Hematopoietic multipotent progenitor cell treated with erythropoietin and hydrocortisone succinate and interleukin-3 and kit ligand, for 4 days (in vitro differentiated cells): ENCODE results near the gene C16orf89.

Experiments
- DNase-seq: peaks from one replicate; pipeline ENCODE4 v3.0.0-alpha.2; 2015

C16orf89 gene

DNA sequence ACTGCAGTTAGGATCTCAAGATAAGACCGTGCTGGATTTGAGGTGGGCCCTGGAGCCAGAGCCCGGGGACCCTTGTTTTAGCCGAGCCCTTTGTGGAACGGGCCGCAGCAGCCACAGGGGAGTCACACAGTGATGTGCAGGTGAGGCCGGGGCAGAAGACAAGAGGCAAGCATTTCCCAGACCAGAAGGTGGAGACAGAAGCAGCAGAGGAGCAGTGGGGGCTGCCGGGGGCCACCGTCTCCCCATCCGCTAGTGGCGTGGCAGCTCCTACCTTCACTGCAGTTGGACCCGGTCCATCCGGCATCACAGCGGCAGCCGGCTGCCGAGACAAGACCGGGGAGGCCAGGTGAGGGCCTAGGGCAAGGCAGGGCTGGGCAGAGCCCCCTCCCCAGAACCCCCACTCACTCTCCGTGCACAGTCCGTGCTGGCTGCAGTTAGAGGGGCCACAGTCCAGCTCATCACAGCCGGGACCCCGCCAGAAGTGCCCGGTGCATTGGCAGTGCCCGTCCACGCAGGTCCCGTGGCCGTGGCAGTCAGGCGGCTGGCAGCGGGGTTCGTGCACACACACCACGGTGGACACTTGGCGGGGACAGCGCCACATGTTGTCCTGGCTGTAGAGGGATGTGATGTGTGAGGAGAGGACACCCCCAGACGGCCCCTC lies 38.1 kb downstream of the C16orf89 start:
- DNase-seq: no peak

DNA sequence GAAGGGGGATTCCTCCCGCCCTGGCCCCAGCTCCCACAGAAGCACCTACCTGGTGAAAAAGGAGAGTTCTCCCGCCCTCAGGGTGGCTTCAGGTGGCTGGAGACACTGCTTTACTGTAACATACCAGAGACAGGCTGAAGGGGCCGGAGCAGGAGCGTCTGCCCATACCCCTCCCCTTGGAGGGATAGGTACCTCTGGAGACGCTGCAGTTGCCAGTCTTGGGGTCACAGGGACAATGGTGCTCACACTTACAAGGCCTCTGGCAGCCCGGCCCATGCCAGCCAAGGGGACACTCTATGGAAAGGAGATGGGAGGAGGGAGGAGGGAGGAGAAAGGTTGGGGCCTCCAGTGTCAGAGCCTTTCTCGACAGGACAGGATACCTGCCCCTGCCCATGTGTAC lies 38.7 kb downstream of the C16orf89 start:
- no peak for DNase-seq

DNA sequence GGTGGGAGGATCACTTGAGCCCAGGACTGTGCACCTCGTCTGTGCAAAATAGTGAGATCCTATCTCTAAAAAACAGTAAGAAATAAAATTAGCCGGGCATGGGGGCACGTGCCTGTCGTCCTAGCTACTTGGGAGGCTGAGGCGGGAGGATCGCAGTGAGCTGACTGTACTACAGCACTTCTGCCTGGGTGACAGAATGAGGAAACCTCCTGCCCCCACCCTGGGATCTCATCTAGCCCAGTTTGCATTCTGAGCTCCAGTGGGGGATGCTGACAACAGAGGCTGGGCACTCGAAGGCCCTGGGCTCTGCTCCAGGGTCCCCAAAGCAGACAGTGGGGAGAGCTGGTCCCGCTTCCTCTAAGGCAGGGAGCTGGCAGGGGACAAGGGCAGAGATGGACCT lies 39.1 kb downstream of the C16orf89 start:
- no peak for DNase-seq

DNA sequence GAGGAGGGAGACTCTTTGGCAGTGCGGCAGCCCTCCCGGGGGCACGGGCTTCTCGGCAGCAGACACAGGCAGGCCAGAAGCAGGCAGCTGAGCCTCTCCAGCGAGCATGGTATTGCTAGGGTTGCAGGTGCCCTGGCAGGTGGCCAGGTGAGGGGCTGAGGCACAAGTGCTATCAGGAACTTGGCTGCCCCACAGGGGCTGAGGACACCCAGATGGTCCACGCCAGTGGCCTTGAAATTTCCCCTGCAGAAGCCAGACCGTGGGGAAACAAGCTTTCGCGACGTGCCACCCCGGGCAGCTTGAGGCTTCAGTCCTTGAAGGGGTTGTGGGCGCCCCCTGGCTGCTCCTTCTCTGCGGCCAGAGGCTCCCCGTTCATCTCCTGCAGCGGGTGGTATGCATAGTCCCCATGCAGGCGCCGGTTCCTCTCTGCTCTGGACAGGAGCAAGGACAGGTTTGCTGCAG lies 40.6 kb downstream of the C16orf89 start:
- peak; percentile 57 for DNase-seq

DNA sequence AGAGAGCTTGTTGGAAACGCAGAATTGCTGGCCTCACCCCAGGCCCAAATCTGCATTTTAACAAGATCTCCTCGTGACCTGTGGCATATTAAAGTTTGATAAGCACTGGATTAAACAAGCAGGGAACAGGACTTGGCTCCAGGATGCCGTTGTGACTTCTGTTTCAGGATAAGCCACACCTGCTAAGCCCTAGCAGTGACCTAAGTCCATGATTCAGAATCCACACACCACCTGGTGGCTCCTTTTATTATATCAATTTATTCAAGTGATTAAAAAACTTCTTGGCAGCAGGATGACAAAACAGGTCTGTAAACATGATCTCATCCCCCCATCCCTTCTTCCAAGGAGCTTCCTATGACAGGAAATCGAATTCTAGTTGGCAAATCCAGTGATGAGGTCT lies 41.1 kb downstream of the C16orf89 start:
- DNase-seq: peak; percentile 59

DNA sequence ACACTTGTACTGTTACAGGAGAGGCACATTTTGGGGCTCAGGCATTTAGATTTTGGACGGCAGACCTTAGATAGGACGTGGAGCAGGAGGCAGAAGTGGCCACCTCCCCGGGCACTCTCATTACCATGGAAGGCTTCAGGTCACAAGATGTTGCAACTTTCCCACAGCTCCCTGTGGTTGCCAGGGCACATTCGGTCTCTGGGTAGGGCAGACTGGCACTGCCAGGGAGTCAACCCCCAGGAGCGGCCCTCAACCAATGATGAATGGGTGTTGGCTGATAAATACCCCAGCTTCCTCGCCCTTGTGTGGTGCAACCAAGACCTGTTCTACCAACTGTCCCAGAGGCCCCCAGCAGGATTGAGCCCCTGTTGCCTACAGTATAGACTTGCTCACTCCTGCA lies 43.2 kb downstream of the C16orf89 start:
- DNase-seq: no peak

DNA sequence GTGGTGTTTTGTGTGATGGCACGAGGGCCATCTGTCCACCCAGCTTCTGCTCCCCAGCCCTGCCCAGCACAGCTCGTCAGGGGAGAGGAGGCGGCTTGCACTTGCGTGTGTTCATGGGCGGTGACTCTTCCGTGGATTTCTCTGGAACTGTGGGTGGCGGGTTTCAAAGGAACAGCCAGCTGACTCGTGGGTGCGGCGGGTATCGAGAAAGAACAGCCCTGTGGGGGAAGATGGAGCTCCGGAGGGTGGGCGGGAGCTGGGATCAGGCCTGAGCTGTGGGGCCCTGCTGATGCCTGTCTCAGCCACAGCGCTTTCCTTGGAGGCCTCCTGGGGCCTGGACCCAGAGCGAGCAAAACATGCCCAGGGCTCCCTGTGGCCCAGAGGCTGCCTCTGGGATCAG lies 45.2 kb downstream of the C16orf89 start:
- DNase-seq: no peak

DNA sequence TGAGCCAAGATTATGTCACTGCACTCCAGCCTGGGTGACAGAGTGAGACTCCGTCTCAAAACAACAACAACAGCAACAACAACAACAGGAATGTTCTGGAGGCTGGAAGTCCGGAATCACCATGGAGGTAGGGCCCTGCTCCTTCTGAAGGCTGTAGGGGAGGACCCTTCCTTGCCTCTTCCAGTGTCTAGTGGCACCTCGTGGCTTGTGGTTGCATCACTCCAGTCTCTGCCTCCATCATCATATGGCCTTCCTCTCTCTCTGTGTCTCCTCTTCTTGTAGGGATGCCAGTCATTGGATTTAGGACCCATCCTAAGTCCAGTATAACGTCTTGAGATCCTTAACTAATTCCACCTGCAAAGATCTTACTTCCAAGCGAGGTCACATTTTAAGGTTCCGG lies 46.0 kb downstream of the C16orf89 start:
- DNase-seq: no peak

DNA sequence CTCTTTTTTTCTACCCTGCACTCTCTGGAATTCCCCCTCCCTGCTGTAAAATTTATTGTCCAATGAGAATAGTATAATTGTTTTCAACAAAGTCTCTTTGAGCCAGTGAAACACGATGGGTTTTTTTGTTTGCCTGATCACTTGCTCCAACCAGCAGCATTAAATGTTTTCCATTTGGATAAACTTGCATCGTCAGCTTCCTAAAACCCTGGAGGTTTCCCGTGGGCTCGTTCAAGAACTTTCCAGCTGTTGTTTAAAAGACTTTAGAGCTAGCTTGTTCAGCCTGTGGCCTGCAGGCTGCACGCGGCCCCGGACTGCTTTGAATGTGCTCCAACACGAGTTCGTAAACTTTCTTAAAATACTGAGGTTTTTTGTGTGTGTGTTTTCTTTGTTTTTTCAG lies 47.0 kb downstream of the C16orf89 start:
- DNase-seq: no peak

DNA sequence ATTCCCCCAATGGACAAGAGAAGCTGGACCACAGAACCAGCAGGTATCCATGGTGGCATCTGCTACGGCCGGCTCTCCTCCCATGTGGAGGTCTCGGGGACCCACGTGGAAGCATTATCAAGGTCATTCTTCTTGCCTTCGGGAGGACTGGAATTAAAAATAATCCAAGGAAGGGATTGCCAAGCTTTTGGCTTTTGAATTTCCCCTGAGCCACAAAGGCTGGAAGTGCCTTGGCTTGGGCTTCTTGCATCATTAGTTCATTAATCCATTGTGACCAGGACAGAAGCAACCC lies 48.1 kb downstream of the C16orf89 start:
- no peak for DNase-seq

DNA sequence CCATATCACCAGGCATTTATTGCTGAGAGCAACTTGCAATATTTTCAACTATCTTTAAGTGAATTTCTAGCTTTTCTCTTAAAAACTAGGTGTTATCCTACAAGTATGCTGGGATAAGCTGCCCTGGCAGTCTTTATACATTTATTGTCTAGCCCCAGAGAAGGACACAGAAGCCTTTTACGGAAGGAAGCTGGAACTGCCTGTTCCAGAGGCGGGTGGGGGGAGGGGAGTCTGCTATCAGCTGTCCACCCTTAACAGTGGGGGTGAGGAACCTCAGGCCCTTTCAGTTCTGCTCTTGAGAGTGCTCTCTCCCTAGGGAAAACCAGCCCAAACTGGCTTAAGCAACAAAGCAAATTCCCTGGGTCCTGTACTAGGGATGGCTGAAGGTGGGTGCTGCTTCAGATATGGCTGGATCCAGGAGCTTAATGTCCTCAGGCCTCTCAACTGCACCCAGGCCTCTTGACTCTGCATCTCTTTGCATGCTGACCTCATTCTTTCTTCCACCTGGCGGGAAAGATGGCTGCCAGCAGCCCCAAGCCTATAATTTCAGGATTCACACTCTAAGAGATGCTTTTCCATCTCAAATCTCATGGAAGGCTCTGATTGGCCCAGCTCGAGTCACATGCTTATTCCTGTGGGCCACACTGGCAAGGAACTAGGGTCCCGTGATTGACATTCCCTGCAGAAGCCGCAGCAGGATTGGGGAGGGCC lies 48.6 kb downstream of the C16orf89 start:
- DNase-seq: no peak

DNA sequence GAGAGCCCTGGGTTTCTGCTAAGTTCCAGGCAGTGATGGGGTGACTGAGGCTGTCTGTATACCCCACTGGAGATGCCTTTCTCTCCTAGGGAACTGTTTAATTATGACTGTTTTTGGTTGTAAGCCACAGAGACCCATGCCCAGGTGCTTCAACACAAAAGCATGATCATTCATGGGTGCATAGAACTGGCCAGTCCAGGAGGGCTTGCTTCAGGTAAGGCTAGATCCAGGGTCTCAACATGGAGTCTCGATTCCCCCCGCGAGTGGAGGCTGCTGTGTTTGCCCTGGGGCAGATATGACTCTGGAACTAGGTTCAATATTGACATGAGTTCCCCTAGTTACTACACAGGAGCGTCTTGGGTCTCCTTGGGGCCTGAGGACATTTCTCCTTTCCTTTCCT lies 49.9 kb downstream of the C16orf89 start:
- DNase-seq: no peak

DNA sequence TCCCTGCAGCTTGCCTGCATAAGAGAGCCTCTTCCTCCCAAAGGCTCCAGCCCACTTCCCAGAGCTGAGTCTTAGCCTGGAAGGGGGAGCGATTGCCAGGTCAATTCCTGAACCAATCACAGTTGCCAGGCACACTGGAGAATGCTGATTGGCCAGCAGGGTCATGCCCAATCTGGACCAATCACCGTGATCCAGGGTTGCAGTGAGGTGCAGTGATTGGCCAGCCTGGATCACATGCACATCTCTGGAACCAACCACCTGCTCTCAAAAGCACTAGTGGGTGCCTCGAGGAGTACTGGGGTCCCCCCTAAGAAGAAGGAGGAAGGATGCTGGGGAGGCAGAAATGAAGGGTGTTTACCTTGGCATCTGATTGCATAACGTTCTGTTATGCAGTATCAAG lies 50.4 kb downstream of the C16orf89 start:
- no peak for DNase-seq

DNA sequence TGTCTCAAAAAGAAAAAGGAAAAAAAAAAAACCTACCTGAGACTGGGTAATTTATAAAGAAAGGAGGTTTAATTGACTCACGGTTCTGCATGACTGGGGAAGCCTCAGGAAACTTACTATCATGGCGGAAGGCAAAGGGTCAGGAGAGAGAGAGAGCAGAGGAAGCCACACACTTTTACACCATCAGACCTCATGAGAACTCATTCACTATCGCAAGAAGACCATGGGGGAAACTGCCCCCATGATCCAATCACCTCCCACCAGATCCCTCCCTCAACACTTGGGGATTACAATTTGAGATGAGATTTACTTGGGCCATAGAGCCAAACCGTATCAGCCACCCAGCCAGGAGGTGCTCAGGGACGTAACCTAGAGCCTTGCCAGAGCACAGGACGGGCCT lies 52.9 kb downstream of the C16orf89 start:
- no peak for DNase-seq

DNA sequence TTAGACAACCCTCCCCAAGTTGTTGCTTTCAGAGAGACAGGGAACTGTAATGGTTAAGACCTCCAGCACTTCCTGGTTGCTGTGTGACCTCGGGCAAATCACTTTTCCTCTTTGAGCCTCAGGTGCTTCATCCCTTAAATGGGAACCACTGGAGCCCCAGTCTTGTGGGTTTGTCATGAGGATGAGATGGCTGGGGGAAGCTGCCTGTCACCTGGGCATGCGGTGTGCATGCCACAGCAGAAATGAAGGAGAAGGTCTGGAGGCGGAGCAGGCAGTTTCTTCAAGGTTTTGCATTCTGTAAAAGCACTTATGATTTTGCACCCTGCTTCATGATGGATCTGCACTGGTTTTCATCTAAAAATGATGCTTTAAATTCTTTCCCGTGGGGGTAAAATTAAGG lies 54.1 kb downstream of the C16orf89 start:
- no peak for DNase-seq

DNA sequence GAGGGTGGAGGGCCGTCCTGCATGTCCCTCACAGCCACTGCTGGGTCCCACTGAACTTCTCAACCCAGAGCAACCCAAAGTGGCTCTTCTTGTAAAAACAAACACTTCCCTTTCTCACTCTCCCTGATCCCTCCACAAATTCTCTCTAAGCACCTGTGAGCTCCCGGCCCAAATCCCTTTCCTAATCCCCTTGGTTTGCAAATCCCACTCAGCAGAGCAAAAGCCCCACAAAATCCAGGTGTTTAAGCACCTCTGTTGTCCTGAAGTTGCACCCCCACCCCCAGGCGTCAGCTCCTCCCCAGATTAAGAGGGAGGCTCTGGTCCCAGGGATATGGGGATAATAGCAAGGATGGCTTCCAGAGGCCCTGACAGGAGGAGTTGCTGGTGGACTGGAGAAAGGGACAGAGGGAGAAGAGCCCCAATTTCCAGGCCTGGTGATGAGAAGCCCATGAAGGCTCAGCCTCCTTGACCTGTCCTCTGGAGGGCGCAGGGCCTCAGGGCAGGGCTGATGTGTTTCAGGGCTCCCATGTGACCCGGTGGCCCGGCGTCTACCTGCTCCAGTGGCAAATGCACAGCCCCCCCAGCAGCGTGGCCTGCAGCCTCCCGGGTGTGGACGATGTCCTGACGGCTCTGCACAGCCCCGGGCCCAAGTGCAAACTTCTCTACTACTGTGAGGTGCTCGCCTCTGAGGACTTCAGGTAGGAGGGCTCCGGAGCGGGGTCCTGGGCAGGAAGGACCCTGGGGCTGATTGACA lies 55.0 kb downstream of the C16orf89 start:
- DNase-seq: no peak

DNA sequence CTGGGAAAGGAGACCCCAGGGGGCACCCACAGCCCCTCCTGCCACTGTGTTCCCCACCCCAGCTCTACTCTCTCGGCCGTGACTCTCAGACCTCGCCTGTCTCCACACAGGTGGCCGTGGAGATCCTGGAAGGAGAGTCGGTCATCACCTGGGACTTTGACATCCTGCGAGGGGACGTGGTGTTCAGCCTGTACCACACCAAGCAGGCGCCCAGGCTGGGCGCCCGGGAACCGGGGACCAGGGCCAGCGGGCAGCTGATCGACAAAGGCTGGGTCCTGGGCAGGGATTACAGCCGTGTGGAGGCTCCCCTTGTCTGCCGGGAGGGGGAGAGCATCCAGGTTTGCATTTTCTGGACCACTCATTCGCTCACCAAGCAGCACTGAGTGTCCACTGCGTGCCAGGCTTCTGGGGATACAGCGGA lies 57.4 kb downstream of the C16orf89 start:
- DNase-seq: no peak

DNA sequence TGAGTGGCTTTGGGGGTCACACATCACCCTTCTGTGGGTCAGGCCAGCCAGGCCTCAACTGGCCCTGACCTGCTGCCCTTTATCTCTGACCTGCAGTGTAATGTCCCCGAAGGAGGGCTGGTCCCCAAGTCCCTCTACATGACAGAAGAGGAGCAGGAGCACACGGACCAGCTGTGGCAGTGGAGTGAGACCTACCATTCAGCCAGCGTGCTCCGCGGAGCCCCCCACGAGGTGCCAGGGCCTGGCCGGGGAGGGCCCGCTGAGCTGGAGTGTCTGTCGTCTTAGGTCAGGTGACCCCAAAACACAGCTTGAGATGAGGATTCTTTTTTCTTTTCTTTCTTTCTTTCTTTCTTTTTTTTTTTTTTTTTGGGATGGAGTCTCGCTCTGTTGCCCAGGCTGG lies 58.5 kb downstream of the C16orf89 start:
- DNase-seq: no peak

DNA sequence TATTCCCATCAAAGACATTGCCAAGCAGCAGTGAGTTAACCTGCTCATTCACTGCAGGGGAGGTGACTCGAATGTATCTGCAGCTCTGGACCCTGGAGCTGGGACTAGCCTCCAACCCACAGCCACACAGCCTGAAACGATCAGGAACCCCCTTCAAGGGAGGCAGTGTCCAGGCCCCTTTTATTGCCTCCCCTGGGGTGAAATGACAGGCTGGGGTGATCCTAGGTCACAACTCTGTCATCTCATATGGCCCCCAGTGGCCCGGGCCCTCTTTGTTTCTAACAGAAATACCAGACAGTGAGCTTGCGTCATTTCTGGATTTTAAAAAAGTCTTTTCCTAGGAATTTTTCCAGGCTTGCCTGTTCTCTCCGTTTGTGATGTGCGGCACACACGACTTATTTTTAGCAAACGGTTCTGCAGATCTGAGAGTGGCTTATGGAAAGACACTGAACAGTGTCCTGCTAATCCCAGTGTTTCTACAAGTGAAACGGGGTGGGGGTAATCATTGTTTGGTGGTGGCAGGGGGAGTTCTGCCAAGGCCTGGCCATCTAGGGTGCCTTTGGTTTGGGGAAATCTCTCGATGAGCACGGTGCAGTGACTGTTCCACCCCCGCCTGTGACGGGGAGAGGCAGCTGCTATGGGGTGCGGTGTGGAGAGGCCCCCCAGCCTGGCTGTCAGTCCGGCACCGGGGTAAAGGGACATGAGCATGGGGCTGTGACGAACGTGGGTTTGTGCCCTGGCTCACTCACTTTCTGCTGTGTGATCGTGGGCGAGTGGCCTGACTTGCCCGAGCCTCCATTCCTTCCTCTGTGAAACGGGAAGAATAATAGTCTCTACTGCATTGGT lies 59.2 kb downstream of the C16orf89 start:
- DNase-seq: no peak

DNA sequence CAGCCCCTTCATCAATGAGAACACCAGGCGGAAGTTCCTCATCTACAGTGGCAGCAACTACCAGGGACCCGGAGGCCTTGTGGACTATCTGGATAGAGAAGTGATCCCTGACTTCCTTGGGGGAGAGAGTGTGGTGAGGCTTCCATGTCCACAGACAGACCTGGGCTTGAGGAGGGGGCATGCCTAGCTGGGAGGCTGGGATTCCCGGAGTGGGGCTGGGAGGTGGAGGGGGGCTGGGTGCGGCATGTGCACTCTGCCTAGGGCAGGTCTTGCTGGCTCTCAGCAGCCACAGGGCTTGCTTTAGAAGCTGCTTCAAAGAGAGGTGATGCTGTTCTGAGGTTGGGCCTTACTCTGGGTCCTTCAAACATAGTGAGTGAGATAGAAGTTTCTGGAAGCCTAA lies 59.8 kb downstream of the C16orf89 start:
- no peak for DNase-seq

DNA sequence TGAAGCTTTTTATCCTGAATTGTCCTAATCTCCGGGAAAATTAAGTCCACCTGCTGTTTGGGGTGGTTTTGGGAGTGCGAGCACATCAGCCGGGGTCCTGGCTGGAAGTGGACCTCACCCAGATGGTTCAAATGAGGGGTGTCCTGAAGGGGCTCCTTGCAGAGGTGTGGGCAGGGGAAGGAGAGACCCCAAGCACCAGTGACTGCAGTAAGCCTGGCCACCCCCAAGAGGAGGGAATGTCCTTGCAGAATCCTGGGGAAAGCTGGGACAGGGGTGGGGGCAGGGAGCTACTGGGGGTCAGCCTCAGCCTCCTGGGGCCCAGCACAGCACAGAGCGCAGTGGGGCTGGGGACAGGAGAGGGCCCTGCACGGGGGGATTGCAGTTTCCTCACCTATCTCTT lies 61.4 kb downstream of the C16orf89 start:
- DNase-seq: no peak

DNA sequence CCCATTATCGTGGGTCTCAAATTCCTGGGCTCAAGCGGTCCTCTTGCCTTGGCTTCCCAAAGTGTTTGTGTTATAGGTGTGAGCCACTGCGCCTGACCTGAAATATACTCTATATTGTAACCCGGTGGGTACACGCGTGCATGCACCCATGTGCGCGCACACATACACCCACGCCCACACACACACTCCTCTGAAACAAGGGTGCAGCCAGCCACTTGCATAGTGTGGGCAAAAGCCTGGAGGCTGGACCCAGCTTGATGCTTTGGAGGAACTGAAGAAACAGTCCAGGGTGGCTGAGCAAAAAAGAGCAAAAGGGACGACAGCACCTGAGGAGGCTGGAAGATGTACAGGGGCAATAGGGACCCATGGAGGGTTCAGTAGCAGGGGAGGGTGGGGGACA lies 61.9 kb downstream of the C16orf89 start:
- DNase-seq: no peak

DNA sequence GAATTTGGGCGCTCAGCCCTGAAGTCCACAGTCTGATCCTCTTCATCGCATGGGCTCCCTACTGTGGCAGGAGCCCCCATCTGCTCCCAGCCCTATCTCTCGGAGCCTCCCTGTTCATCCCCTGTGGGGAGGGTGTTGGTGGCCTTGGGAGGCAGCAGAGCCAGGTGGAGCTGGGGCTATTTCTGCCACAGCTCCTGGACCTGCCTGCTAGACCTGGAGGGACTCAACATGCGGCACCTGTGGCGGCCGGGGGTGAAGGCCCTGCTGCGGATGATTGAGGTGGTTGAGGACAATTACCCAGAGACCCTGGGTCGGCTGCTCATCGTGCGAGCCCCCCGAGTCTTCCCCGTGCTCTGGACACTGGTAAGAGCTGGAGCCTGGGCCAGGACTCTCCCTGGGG lies 62.5 kb downstream of the C16orf89 start:
- DNase-seq: no peak
